NT2/D1 (cell line): ENCODE data around the gene PRND.

Source experiments
- DNase-seq: peaks from one replicate; pipeline ENCODE4 v3.0.0-alpha.2; 2011; ENCODE audit warnings: low read depth, low spot score
- H3K27me3 ChIP-seq: 2 replicates; pipeline ENCODE4 v1.6.0; 2011; ENCODE audit warnings: mild to moderate bottlenecking; ENCODE audit not compliant: insufficient read length, insufficient read depth
- H3K36me3 ChIP-seq: 2 replicates; pipeline ENCODE4 v1.6.1; 2011; ENCODE audit warnings: mild to moderate bottlenecking, low read length, mixed read lengths; ENCODE audit not compliant: insufficient read depth, insufficient read length
- H3K4me1 ChIP-seq: 2 replicates; pipeline ENCODE4 v1.5.1; 2011; ENCODE audit not compliant: insufficient read depth, insufficient read length
- H3K4me3 ChIP-seq: 2 replicates; pipeline ENCODE4 v1.5.1; 2011; ENCODE audit warnings: low read depth; ENCODE audit not compliant: insufficient read length
- H3K9ac ChIP-seq: 2 replicates; pipeline ENCODE4 v1.6.0; 2011; ENCODE audit warnings: low read depth; ENCODE audit not compliant: insufficient read length
- H3K9me3 ChIP-seq: 2 replicates; pipeline ENCODE4 v1.5.1; 2011; ENCODE audit warnings: mild to moderate bottlenecking, low read length; ENCODE audit not compliant: insufficient read depth
- SUZ12 ChIP-seq: IDR thresholded peaks from 2 replicates; pipeline ENCODE4 v1.6.1; 2011; ENCODE audit not compliant: insufficient read length, insufficient read depth; ENCODE audit errors: extremely low read depth
- YY1 ChIP-seq: IDR thresholded peaks from 2 replicates; pipeline ENCODE4 v1.6.1; 2011; ENCODE audit not compliant: insufficient read length, insufficient read depth
- ZNF274 ChIP-seq: IDR thresholded peaks from 2 replicates; pipeline ENCODE4 v1.6.1; 2011; ENCODE audit warnings: mild to moderate bottlenecking, low read depth, low read length

PRND gene

DNA sequence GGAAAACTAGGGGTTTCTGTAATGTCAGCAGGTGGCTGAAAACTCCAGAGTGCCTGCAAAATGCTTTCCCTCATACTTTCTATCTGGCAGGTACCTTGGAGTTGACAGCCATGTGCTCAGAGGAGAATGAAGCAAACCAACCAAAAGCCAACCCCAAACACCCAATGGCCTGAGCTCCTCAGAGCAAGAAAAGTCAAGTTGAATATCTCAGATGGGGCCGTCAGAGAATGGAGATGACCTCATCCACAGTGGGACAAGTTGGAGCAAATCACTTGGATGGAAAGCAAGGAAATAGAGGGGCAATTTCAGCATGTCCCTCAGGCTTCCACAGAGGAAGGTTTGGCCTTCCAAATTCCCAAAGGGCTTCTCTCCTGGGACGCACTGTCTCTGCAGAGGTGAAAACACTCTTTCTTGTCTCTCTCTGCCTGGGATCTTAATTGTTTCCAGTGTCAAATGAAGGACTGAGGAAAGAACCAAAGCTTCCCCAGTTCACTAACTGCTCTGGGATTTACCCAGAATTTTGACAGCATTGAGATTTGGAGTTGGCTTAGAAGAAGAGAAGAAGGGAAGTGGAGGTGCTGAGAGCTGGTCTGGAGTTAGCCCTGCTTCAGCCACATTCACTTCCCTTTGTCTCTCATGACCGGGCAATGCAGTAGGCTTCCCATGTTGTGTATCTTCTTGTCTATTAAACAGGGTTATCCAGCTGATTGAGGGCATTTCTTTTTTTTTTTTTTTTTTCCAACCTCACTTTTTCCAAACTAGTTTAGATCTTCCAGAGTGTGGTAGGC, 42.2 kb downstream of the PRND start:
- Histone ChIP-seq H3K27me3 (peaks cover 20% of the 10 kb centered on the region), H3K9ac (no peak overlapping the region), H3K4me1 (peaks cover 3% of the 10 kb centered on the region), H3K4me3 (no peak overlapping the region), H3K9me3 (no peaks in the 10 kb centered on the region), H3K36me3 (no peaks in the 10 kb centered on the region)
- TF ChIP-seq SUZ12 (no peak), YY1 (no peak), ZNF274 (no peak)
- no peak for DNase-seq

DNA sequence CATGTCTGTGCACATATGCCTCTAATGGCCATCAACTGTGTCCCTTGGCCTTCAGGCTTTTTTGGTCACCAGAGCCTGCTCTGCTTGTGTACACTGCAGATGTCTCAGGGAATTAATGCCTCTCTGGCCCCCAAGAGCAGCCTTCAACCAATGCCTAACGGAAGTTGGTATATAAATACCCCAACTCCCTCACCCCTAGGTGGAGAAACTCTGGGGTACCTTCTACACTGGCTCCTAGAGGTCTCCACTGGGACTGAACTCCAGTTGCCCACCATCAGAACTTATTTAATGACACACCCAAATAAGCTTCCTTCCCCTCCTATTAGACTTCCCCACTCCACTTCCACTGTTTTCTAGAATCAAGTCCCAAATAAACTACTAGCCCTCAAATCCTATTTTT, 43.1 kb downstream of the PRND start:
- Histone ChIP-seq H3K27me3 (peaks cover 20% of the 10 kb centered on the region), H3K36me3 (no peaks in the 10 kb centered on the region), H3K9me3 (no peaks in the 10 kb centered on the region), H3K9ac (no peak overlapping the region), H3K4me3 (no peak overlapping the region), H3K4me1 (peaks cover 2% of the 10 kb centered on the region)
- no peak for DNase-seq
- TF ChIP-seq YY1 (no peak), ZNF274 (no peak), SUZ12 (no peak)

DNA sequence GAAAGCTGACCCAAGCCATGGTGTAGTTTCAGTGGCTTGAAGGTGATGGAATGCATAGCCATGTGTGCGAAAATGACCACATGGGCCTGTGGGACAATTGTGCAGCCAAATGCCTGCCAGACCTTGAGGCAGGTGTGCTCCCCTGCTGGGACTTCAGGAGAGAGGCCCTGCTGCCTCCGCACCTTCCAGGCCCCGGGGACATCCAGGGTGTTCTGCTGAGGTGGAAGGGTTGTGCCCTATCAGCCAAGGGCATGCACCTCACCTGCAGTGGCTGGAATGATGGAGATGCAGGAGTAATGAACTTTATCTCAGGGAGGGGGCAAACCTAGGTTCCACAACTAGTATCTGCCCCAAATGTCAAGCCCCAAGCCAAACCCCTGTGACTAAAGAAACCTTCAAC, 44.0 kb downstream of the PRND start:
- Histone ChIP-seq H3K4me3 (no peak overlapping the region), H3K4me1 (no peaks in the 10 kb centered on the region), H3K9ac (no peak overlapping the region), H3K36me3 (no peaks in the 10 kb centered on the region), H3K27me3 (peaks cover 19% of the 10 kb centered on the region), H3K9me3 (no peaks in the 10 kb centered on the region)
- no peak for DNase-seq
- TF ChIP-seq SUZ12 (no peak), YY1 (no peak), ZNF274 (no peak)

DNA sequence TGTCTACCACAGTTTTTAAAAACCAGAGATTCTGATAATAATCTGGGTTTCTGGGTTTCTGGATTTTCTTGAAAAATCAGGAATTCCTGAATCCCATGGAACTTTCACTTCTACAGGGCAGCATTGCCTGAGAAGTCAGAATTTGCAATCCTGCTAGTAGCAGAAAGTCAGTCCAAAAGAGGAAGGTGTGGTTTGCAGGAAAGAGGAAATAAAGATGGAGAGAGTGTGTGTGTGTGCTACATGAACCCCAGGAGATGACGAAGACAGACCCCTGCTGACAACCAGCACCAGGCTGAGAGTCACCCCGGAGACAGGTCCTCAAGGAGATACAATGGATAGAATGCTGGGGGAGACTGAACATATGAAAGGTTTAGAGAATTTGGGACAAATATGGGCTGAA, 44.9 kb downstream of the PRND start:
- no peak overlapping the region for H3K9ac ChIP-seq
- H3K4me3 ChIP-seq: no peak overlapping the region
- no peaks in the 10 kb centered on the region for H3K4me1 ChIP-seq
- no peak for DNase-seq
- peaks cover 5% of the 10 kb centered on the region; the same call in 1 of the 2 replicates for H3K9me3 ChIP-seq
- TF ChIP-seq YY1 (no peak), ZNF274 (no peak), SUZ12 (no peak)
- no peaks in the 10 kb centered on the region for H3K36me3 ChIP-seq
- peaks cover 10% of the 10 kb centered on the region for H3K27me3 ChIP-seq

DNA sequence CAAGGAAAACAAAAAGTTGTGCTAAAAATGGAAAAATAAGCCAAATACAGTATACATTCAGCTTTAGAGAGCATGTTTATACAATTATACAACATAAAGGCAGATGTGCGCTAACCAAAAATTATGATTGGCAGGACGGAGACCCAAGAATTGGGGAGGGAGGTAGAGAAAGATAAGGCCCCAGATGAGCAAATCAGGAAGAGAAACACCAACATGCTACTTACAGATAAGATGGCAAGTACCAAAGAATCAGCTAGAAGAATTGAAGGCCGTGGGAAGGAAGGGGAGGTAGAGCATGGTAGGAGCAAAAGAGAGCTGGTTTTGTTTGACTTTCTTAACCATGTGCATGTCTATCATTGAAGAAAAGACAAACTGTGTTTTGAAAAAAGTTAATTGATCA, 45.4 kb downstream of the PRND start:
- no peak for DNase-seq
- peaks cover 10% of the 10 kb centered on the region; the same call in 1 of the 2 replicates for H3K9me3 ChIP-seq
- H3K9ac ChIP-seq: no peak overlapping the region
- H3K36me3 ChIP-seq: no peaks in the 10 kb centered on the region
- H3K4me3 ChIP-seq: no peak overlapping the region
- peaks cover 5% of the 10 kb centered on the region for H3K27me3 ChIP-seq
- TF ChIP-seq YY1: no peak
- no peak for TF ChIP-seq SUZ12
- no peak for TF ChIP-seq ZNF274
- no peaks in the 10 kb centered on the region for H3K4me1 ChIP-seq

DNA sequence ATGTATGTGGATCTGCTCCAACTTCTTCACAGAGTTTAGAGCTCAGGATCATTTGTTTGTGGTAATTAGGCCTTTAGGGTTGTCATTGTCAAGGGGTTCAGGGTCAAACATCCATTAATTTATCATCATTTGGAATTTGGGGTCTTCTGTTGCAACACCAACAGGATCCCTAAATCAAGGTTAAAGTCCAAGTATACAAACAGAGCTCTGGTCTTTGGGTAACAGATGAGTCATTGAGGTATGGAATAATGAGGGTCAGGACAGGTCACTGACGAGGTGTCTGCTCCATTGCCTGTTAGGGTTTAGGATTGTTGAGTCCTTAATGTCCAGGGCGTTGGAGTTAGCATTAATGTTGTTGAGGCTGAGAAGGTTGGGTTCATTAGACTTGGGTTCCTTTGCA, 47.6 kb downstream of the PRND start:
- Histone ChIP-seq H3K9ac (no peak overlapping the region), H3K9me3 (peaks cover 17% of the 10 kb centered on the region; the same call in 1 of the 2 replicates), H3K4me3 (no peak overlapping the region), H3K36me3 (no peaks in the 10 kb centered on the region), H3K27me3 (no peaks in the 10 kb centered on the region), H3K4me1 (no peaks in the 10 kb centered on the region)
- TF ChIP-seq SUZ12 (no peak), ZNF274 (no peak), YY1 (no peak)
- no peak for DNase-seq

DNA sequence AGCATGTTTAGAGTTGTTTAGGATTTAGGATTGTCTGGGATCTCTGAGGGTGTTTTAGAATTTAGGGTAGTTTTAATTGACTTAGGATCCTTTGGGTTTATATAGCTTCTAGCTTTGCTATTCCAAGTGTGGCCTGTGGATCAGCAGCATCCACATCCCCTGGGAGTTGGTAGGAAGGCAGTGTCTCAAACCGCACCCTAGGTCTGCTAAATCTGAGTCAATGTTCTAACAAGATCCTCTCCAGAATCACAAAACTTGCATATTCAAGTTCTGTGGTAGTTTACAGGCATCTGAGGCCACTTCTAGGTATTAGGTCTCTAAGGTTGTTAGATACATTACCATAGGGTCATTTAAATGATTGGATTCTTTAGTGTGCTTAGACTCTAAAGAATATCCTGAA, 48.3 kb downstream of the PRND start:
- H3K36me3 ChIP-seq: no peaks in the 10 kb centered on the region
- no peaks in the 10 kb centered on the region for H3K4me1 ChIP-seq
- no peak overlapping the region for H3K9ac ChIP-seq
- TF ChIP-seq YY1 (no peak), ZNF274 (no peak), SUZ12 (no peak)
- H3K9me3 ChIP-seq: peaks cover 17% of the 10 kb centered on the region; the same call in 1 of the 2 replicates
- no peak overlapping the region for H3K4me3 ChIP-seq
- H3K27me3 ChIP-seq: no peaks in the 10 kb centered on the region
- DNase-seq: no peak
